GM18868 (cell line): Measurements from ENCODE around the gene SUFU.
"Not testable (repeated sequence)": the region's sequence is repeated elsewhere in the genome, so short reads cannot be mapped to it uniquely, and the experiment has no call there.

ENCODE experiments used
- ATAC-seq: cut with Tn5 transposase; IDR thresholded peaks from one replicate; pipeline ENCODE4 v1.9.1; 2021; ENCODE audit warnings: mild to moderate bottlenecking, moderate library complexity; ENCODE audit not compliant: unreplicated experiment

The SUFU gene

DNA sequence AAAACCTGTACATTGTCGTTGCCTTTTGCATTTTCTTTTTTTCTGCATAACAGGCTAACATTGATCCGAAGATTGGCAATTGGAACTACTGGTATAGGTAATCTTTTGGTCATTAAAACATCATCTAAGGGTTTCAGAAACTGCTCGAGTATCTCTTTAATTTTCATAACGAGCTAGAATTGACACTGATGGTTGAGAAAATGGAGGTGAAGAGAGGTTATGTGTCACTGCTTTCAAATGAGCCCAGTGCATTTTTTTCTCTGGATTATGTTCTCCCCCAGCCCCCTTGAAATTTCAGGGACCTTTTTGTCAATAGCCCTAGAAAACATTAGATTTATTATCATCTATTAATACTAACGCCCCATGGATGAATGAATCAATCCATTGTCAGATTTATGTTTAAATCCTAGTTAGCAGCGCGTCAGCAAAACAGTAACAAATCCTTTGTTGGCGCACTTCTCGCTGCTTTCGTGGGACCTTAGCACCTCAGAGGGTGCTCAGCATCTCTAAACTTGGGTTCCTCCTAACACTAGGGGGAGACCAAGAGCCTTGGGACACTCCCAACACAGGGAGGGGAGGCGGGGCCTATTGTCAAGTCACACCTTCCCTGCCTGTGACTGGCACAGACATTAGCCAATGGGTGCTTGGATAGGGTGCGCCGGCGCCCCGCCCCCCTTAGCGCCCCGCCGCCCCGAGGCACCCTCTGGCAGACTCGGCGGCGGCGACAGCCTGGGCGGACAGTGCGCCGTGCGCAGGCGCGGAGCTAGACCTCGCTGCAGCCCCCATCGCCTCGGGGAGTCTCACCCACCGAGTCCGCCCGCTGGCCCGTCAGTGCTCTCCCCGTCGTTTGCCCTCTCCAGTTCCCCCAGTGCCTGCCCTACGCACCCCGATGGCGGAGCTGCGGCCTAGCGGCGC lies at the start of gene SUFU:
TSS of gene SUFU (plus strand) at position 709 of the 915 bp plus-strand sequence. CDS start at position 890, 181 bp downstream.
- peak; percentile 65 for ATAC-seq

GRCh38 chr10:102454662-102455487 lies 48.9 kb upstream of the SUFU start:
- ATAC-seq = not testable (repeated sequence)

DNA sequence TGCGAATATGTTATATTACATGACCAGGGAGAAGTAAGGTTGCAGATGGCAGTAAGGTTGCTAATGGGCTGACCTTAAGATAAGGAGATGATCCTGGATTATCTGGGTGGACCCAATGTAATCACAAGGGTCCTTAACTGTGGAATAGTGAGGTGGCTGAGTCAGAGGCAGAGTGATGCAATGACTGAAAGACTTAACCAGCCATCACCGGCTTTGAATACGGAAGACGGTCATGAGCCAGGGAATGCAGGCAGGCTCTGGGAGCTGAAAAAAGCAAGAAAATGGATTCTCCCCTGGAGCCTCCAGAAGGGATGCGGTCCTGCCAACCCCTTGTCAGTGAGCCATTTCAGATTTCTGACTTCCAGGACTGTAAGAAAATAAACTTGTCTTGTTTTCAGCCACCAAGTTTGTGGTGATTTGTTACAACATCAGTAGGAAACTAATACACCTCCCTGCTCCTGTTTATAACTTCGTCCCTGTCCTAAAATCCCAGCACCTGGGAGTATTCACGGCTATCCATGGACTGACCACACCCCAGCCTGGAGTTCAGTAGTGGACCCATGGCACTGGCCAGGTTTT lies 47.8 kb upstream of the SUFU start:
- ATAC-seq = no peak

DNA sequence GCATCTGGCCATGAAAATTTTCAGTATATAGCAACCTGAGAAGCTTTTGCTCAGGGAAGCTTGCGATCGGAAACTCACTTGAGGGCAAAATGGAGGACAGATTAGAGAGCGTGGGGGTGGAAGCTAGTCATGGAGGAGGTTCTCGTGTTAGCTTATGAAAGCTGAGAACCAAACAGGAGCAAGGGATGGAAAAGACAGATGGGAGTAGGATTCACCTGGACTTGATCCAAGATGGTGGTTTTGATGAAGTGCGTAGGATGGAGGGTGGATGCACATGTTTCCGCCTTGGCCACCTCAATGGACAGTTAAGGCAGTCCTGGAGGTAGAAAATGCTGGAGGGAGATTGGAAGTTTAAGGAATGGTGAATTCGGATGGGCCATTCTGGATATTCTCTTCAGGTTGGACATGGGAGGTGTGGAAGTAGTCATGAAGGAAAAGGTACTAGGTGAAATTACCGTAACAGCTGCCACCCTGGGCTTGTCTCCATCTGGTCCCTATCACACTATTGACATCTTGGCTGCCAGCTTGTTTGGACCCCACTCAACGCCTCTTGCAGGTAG lies 46.1 kb upstream of the SUFU start:
- no peak for ATAC-seq

DNA sequence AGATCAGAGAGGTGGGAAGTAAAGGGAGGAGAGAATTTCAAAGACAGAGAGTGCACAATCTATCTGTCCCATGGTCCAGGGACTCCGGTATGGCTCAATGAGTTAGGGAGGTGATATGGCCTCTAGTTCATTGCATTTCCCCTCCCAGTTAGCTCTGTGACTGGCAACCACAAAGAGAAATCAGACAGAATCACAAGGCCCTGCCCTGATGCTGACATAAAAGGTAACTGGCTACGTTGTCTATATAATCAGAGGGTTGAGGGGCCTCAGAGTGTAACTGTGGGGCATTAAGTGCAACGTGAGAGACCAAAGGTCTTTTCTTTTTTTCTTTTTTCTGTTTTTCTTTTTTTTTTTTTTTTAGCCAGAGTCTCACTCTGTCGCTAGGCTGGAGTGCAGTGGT lies 45.1 kb upstream of the SUFU start:
- ATAC-seq = no peak

- peak; percentile 14 for ATAC-seq
Measured at GRCh38 chr10:102460836-102461186, 43.0 kb upstream of the SUFU start.

DNA sequence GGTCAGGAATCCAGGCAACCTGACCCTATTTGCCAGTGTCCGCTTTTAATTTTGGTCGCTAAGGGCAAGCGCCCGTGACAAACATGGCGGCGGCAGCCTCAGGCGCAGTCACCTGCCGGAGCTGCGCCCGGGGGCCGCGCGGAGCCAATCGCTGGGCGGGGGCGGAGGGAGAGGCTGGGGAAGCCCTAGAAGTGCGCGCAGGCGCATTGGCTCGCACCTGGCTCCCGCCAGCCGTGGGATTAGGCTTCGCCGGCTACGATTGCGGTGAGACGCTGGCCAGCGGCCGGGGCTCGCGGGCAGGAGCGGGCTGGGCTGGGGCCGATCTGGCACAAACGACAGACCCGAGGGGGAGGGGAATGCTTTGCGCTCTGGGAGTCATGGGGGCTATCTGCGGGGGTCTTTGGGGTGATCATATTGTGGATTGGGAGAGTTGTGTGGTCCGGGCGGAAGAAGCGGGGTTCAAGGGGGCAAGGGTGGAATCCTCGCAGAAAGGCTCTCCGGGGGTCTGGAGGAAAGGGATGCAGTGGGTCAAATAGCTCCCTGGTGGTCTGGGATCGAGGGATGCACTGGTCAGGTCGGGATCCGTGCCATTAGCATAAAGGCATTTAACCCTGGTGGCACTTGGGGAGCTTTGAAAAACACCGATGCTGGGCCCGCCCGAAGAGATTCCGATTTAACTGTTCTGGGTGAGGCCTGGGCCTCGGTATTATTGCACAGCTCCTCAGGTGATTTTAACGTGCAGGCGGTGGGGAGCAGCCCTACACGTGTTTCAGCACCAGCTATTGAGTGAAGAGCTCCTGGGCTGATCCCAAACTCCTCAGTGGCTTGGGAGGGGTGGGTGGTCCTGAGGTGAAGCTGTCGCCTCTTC lies 42.4 kb upstream of the SUFU start:
- ATAC-seq = peak; percentile 86

- no peak for ATAC-seq
Measured at GRCh38 chr10:102462512-102463054, 41.2 kb upstream of the SUFU start.

DNA sequence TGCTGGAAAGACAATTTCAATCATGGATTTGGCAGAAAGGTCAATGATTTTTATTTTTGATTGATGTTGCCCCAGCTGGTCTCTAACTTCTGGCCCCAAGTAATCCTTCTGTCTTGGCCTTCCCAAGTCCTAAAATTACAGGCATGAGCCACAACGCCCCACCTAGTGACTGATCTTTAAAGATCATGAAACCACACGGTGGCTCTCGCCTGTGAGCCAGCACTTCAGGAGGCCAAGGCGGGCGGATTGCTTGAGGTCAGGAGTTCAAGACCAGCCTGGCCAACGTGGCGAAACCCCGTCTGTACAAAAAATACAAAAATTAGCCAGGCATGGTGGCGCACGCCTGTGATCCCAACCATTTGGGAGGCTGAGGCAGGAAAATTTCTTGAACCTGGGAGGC lies 39.8 kb upstream of the SUFU start:
- ATAC-seq = no peak

DNA sequence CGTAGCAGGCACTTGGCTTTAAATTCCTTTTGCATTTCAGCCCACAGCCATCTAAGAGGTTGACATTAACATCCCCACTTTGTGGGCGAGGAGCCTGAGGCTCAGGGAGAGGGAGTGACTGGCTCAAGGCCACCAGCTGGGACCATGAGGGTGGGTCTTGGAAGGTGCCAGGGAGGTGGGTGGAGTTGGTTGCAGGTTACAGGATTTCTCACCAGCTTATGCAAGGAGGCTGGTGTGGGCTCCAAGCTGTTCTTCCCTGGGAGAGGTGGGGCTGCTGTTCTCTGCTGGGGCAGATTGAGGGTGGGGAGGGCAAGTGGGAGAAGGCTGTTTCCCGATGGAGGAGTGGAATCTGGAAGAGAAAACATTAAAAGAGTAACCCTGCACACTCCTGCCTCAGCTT lies 38.3 kb upstream of the SUFU start:
- no peak for ATAC-seq

DNA sequence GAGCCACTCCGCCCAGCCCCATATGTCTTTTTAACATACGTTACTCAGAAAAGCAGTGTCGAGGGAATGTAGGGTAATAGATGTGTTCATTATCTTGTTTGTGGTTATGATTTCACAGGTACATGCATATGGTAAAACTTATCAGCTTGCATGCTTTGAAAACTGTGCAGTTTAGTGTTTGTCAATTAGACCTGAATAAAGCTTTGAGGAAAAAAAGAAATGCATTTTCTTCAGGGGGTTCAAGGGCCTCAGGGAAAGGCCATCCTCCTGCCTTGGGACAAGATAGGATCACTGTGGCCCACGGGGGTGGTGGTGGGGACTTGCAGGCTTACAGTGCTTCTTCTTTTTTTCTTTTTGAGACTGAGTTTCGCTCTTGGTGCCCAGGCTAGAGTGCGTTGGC lies 36.5 kb upstream of the SUFU start:
- ATAC-seq = no peak

DNA sequence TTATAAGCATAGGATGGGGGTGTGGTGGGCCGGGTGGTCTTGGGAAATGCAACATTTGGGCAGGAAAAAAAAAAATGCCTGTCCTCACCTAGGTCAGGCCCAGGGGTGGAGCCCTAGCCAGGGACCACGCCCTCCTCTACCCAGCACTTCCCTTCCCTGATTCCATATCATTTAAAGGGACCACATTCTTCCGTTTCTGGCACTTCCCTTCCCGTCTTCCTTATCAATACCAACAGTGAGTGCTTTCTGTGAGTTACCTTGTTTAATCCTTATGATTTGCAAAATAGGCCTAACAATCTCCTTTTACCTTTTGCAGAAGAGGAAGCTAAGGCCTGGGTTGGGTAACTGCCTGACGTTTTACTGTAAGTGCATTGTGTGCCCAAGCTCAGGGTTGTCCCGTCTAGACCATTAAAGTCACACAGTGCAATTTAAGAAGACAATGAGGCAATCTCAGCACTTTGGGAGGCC lies 35.8 kb upstream of the SUFU start:
- no peak for ATAC-seq

- no peak for ATAC-seq
Measured at GRCh38 chr10:102468683-102469082, 35.1 kb upstream of the SUFU start.

- ATAC-seq = no peak
Measured at GRCh38 chr10:102470579-102471546, 32.9 kb upstream of the SUFU start.

DNA sequence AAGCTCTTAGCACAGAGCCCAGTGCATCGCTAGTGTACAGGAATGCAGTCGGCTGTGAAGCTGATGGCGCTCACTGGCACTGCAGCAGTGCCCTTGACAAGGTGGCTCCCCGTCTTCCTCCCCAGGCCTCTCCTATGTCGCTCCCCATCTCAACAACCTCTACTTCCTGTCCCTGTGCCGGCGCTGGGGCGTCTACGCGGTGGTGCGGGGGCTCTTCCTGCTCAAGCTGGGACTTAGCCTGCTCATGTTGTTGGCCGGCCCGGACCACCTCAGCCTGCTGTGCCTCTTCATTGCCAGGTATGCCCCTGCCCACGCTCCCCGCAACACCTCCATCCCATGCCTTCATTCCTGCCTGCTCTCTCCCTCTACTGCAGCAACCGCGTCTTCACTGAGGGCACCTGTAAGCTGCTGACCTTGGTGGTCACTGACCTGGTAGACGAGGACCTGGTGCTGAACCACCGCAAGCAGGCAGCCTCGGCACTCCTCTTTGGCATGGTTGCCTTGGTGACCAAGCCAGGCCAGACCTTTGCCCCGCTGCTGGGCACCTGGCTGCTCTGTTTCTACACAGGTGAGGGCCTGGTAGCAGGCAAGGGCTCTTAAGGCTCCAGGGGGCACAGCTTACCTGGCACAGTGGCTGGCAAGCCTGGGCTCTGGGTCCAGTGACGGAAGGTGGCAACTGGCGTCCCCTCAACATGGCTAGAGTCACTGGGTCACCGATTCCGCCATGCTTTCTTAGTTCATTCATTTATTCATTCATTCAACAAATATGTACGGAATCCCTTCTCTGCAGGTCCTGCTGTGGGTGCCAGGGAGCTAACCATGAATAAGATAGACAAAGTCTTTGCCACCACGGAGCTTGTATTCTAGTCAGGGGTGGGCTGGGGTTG lies 30.1 kb upstream of the SUFU start:
- no peak for ATAC-seq

GRCh38 chr10:102475451-102476040 lies 28.2 kb upstream of the SUFU start:
- no peak for ATAC-seq

- ATAC-seq = no peak
Measured at GRCh38 chr10:102476466-102477141, 27.2 kb upstream of the SUFU start.
